H9 (cell line): ENCODE data around the gene ZCCHC4. TPM values are rescaled to one million over a fixed set of nuclear protein-coding genes. Genes with fewer than 3 reads are reported as not detected.

Source experiments
- DNase-seq: peaks from one replicate; pipeline ENCODE4 v3.0.0-alpha.2; 2017
- H2AFZ ChIP-seq: one replicate; pipeline ENCODE4 v1.6.1; 2013; ENCODE audit warnings: mild to moderate bottlenecking, low read length, control low read depth, moderate library complexity
- H2AK5ac ChIP-seq: 2 replicates; pipeline ENCODE4 v1.6.1; 2013; ENCODE audit warnings: low read length, control low read depth, mixed read lengths; ENCODE audit not compliant: insufficient read length
- H2BK120ac ChIP-seq: one replicate; pipeline ENCODE4 v1.6.1; 2013; ENCODE audit warnings: low read depth, mild to moderate bottlenecking, low read length, control low read depth, inconsistent platforms; ENCODE audit not compliant: poor library complexity, severe bottlenecking
- H2BK12ac ChIP-seq: 2 replicates; pipeline ENCODE4 v1.6.1; 2013; ENCODE audit warnings: low read length, control low read depth, mixed read lengths, low read depth; ENCODE audit not compliant: insufficient read length
- H2BK15ac ChIP-seq: 2 replicates; pipeline ENCODE4 v1.6.1; 2013; ENCODE audit warnings: low read depth, low read length, control low read depth
- H2BK20ac ChIP-seq: one replicate; pipeline ENCODE4 v1.6.1; 2013; ENCODE audit warnings: low read depth, mild to moderate bottlenecking, low read length, control low read depth, inconsistent platforms; ENCODE audit not compliant: poor library complexity, severe bottlenecking
- H2BK5ac ChIP-seq: 2 replicates; pipeline ENCODE4 v1.6.1; 2013; ENCODE audit warnings: low read length, control low read depth, mixed read lengths; ENCODE audit not compliant: insufficient read length
- H3K14ac ChIP-seq: 2 replicates; pipeline ENCODE4 v1.6.1; 2013; ENCODE audit warnings: low read length, control low read depth; ENCODE audit not compliant: insufficient read depth
- H3K18ac ChIP-seq: 2 replicates; pipeline ENCODE4 v1.6.1; 2013; ENCODE audit warnings: low read depth, mild to moderate bottlenecking, mixed read lengths, low read length, control low read depth; ENCODE audit not compliant: insufficient read length
- H3K23ac ChIP-seq: 2 replicates; pipeline ENCODE4 v1.6.1; 2013; ENCODE audit warnings: low read length, control low read depth, mixed read lengths, low read depth; ENCODE audit not compliant: insufficient read length
- H3K23me2 ChIP-seq: 2 replicates; pipeline ENCODE4 v1.6.1; 2013; ENCODE audit warnings: low read depth, mild to moderate bottlenecking, mixed read lengths, low read length, control low read depth; ENCODE audit not compliant: insufficient read length, poor library complexity, severe bottlenecking
- H3K27ac ChIP-seq: 2 replicates; pipeline ENCODE4 v1.5.1; 2013; ENCODE audit warnings: low read length, control low read depth, mixed read lengths, low read depth; ENCODE audit not compliant: insufficient read length
- H3K27me3 ChIP-seq: 2 replicates; pipeline ENCODE4 v1.6.1; 2013; ENCODE audit warnings: low read length, control low read depth, inconsistent platforms; ENCODE audit not compliant: insufficient read depth
- H3K4ac ChIP-seq: 2 replicates; pipeline ENCODE4 v1.6.1; 2013; ENCODE audit warnings: low read depth, mild to moderate bottlenecking, control low read depth, inconsistent platforms, low read length, moderate library complexity
- H3K4me1 ChIP-seq: 2 replicates; pipeline ENCODE4 v1.6.1; 2013; ENCODE audit warnings: low read length, control low read depth, inconsistent platforms; ENCODE audit not compliant: insufficient read depth
- H3K4me2 ChIP-seq: 2 replicates; pipeline ENCODE4 v1.6.1; 2013; ENCODE audit warnings: low read length, control low read depth, mixed read lengths; ENCODE audit not compliant: insufficient read length, insufficient read depth
- H3K56ac ChIP-seq: 2 replicates; pipeline ENCODE4 v1.6.1; 2013; ENCODE audit warnings: low read depth, mild to moderate bottlenecking, mixed read lengths, low read length, control low read depth; ENCODE audit not compliant: insufficient read length
- H3K79me1 ChIP-seq: 2 replicates; pipeline ENCODE4 v1.6.1; 2013; ENCODE audit warnings: low read depth, mild to moderate bottlenecking, moderate library complexity, low read length, control low read depth, inconsistent platforms; ENCODE audit not compliant: insufficient read depth, poor library complexity, severe bottlenecking
- H3K79me2 ChIP-seq: 2 replicates; pipeline ENCODE4 v1.6.1; 2013; ENCODE audit warnings: low read length, control low read depth, inconsistent platforms; ENCODE audit not compliant: insufficient read depth
- H3K9ac ChIP-seq: 2 replicates; pipeline ENCODE4 v1.6.1; 2013; ENCODE audit warnings: low read length, control low read depth, mixed read lengths; ENCODE audit not compliant: insufficient read length; ENCODE audit errors: extremely low read depth
- H3K9me3 ChIP-seq: one replicate; pipeline ENCODE4 v1.6.1; 2013; ENCODE audit warnings: low read depth, low read length, inconsistent platforms; ENCODE audit not compliant: control insufficient read depth
- H3T11ph ChIP-seq: one replicate; pipeline ENCODE4 v1.6.1; 2013; ENCODE audit warnings: mild to moderate bottlenecking, low read length, control low read depth, inconsistent platforms
- H4K20me1 ChIP-seq: one replicate; pipeline ENCODE4 v1.6.1; 2013; ENCODE audit not compliant: control insufficient read depth, insufficient read length, insufficient read depth
- H4K5ac ChIP-seq: 2 replicates; pipeline ENCODE4 v1.6.1; 2013; ENCODE audit warnings: low read depth, mild to moderate bottlenecking, mixed read lengths, low read length, control low read depth; ENCODE audit not compliant: insufficient read length
- H4K8ac ChIP-seq: replicated peaks from 2 replicates; pipeline ENCODE4 v1.6.1; 2013; ENCODE audit warnings: low read length, control low read depth, mixed read lengths, low read depth; ENCODE audit not compliant: insufficient read length
- H4K91ac ChIP-seq: 2 replicates; pipeline ENCODE4 v1.6.1; 2013; ENCODE audit warnings: low read depth, mild to moderate bottlenecking, moderate library complexity, mixed read lengths, low read length, control low read depth; ENCODE audit not compliant: insufficient read length
- H3K27ac Mint-ChIP-seq, 3 experiments: 2 replicates in 2 of 3; 3 replicates in 1 of 3; pipeline ENCODE4 v1.8.0; 2020 to 2021; ENCODE audit warnings: mixed read lengths in 3 of 3, mild to moderate bottlenecking in 1 of 3, moderate library complexity in 1 of 3
- H3K27me3 Mint-ChIP-seq: 2 replicates; pipeline ENCODE4 v1.8.0; 2021; ENCODE audit warnings: low read depth, mild to moderate bottlenecking, moderate library complexity, mixed read lengths
- H3K36me3 Mint-ChIP-seq, 3 experiments: 2 replicates in 2 of 3; 3 replicates in 1 of 3; pipeline ENCODE4 v1.8.0; 2020 to 2021; ENCODE audit warnings: low read depth in 3 of 3, mixed read lengths in 3 of 3; ENCODE audit not compliant: insufficient read depth in 1 of 3
- H3K4me1 Mint-ChIP-seq, 2 experiments: 2 replicates each; pipeline ENCODE4 v1.8.0; 2020; ENCODE audit warnings: mixed read lengths in 2 of 2
- H3K4me3 Mint-ChIP-seq, 2 experiments: 2 replicates in 1 of 2; 3 replicates in 1 of 2; pipeline ENCODE4 v1.8.0; 2020 to 2021; ENCODE audit warnings: mild to moderate bottlenecking in 2 of 2, mixed read lengths in 2 of 2, moderate library complexity in 1 of 2
- H3K9me3 Mint-ChIP-seq, 2 experiments: 2 replicates in 1 of 2; 3 replicates in 1 of 2; pipeline ENCODE4 v1.8.0; 2020; ENCODE audit warnings: mild to moderate bottlenecking in 2 of 2, mixed read lengths in 2 of 2, moderate library complexity in 1 of 2
- CTCF ChIP-seq: fragments of 200-600 bp; sonication (generic); conservative IDR thresholded peaks from 3 replicates; pipeline ENCODE4 v1.8.0; 2021; ENCODE audit warnings: antibody characterized with exemption, mild to moderate bottlenecking
- WGBS: extraction: QIAGEN DNeasy Blood & Tissue Kit; methylation state at CpG from one replicate; pipeline ENCODE4 v1.1.7; 2013; ENCODE audit warnings: missing lambda C conversion rate, low lambda C conversion rate, mixed read lengths; ENCODE audit not compliant: insufficient read length; ENCODE audit errors: extremely low coverage; 5-methylcytosine and 5-hydroxymethylcytosine counted together
- total RNA-seq: library from RNA; stranded (reverse); gene quantifications from 2 replicates; pipeline ENCODE4 v1.2.1, GENCODE V29; 2021

The ZCCHC4 gene
- total RNA-seq, 1 experiment from 2014 or later: 6.8 TPM

- Histone ChIP-seq H2BK15ac (no peak overlapping the region), H2AFZ (no peak overlapping the region), H3K79me2 (no peaks in the 10 kb centered on the region), H3K56ac (no peak overlapping the region), H2BK12ac (no peak overlapping the region), H2AK5ac (no peak overlapping the region), H3T11ph (no peak overlapping the region), H2BK120ac (no peak overlapping the region), H3K23me2 (no peaks in the 10 kb centered on the region), H4K91ac (no peak overlapping the region), H3K4ac (no peak overlapping the region), H3K14ac (no peak overlapping the region), H3K27ac (no peak overlapping the region), H3K9ac (no peak overlapping the region), H2BK5ac (no peak overlapping the region), H4K20me1 (no peaks in the 10 kb centered on the region), H4K8ac (no peak overlapping the region), H3K27me3 (no peaks in the 10 kb centered on the region), H3K18ac (no peak overlapping the region), H2BK20ac (no peak overlapping the region), H3K9me3 (no peaks in the 10 kb centered on the region), H3K23ac (no peak overlapping the region), H3K4me1 (no peaks in the 10 kb centered on the region), H3K79me1 (no peaks in the 10 kb centered on the region), H3K4me2 (no peak overlapping the region), H4K5ac (no peak overlapping the region)
- no peak for TF ChIP-seq CTCF
- Mint-ChIP-seq H3K27me3 (no peaks in the 10 kb centered on the region), H3K36me3 (peaks cover 6 to 13% (median 12%) of the 10 kb centered on the region in 3 experiments), H3K27ac (peak overlapping the region in 1 of 3 experiments; percentile 11; a peak in 1 of 7 replicates), H3K9me3 (no peaks in the 10 kb centered on the region), H3K4me1 (no peaks in the 10 kb centered on the region), H3K4me3 (no peak overlapping the region)
- DNase-seq: no peak
- no CpG with 5 or more reads among the region's 3 CpGs for WGBS
Measured at GRCh38 chr4:25271866-25272265, 40.7 kb upstream of the ZCCHC4 start.
